ENCODE data around the gene CUEDC1.

CUEDC1 gene

GRCh38 chr17:57929386-57929785 is 25.8 kb downstream of the CUEDC1 start:
- Histone ChIP-seq H3K79me2 (ENCODE audit: low read length) (no peaks in the 10 kb centered on the region), H3K9me3 (replicated peaks; ENCODE audit: insufficient read depth, low read length) (no peaks in the 10 kb centered on the region), H3K9me2 (replicated peaks; ENCODE audit: insufficient read depth, low read length) (no peaks in the 10 kb centered on the region), H3K27me3 (replicated peaks; ENCODE audit: insufficient read depth, low read length) (peaks cover 28% of the 10 kb centered on the region), H4K20me1 (ENCODE audit: insufficient read depth, low read length) (no peaks in the 10 kb centered on the region), H3F3A (ENCODE audit: insufficient read depth, low read length) (no peaks in the 10 kb centered on the region), H3K9ac (ENCODE audit: low read length) (no peak overlapping the region), H3K27ac (ENCODE audit: low read length) (no peak overlapping the region), H2AFZ (ENCODE audit: low read length) (no peak overlapping the region), H3K4me3 (ENCODE audit: low read length) (no peak overlapping the region), H3K36me3 (replicated peaks; ENCODE audit: insufficient read depth, low read length) (no peaks in the 10 kb centered on the region), H3K4me1 (ENCODE audit: low read length) (no peaks in the 10 kb centered on the region), H3K4me2 (ENCODE audit: low read depth, low read length) (no peak overlapping the region)
- no peak for DNase-seq
- TF ChIP-seq, protein P1, sequence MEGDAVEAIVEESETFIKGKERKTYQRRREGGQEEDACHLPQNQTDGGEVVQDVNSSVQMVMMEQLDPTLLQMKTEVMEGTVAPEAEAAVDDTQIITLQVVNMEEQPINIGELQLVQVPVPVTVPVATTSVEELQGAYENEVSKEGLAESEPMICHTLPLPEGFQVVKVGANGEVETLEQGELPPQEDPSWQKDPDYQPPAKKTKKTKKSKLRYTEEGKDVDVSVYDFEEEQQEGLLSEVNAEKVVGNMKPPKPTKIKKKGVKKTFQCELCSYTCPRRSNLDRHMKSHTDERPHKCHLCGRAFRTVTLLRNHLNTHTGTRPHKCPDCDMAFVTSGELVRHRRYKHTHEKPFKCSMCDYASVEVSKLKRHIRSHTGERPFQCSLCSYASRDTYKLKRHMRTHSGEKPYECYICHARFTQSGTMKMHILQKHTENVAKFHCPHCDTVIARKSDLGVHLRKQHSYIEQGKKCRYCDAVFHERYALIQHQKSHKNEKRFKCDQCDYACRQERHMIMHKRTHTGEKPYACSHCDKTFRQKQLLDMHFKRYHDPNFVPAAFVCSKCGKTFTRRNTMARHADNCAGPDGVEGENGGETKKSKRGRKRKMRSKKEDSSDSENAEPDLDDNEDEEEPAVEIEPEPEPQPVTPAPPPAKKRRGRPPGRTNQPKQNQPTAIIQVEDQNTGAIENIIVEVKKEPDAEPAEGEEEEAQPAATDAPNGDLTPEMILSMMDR (IDR thresholded peaks at IDR 0.05; ENCODE audit: low read length), result no peak
- no peak for TF ChIP-seq EZH2 (optimal IDR thresholded peaks at IDR 0.05; ENCODE audit: low read depth, low read length)
- TF ChIP-seq EZH2phosphoT487 (IDR thresholded peaks at IDR 0.05; ENCODE audit: low read length), result no peak

DNA sequence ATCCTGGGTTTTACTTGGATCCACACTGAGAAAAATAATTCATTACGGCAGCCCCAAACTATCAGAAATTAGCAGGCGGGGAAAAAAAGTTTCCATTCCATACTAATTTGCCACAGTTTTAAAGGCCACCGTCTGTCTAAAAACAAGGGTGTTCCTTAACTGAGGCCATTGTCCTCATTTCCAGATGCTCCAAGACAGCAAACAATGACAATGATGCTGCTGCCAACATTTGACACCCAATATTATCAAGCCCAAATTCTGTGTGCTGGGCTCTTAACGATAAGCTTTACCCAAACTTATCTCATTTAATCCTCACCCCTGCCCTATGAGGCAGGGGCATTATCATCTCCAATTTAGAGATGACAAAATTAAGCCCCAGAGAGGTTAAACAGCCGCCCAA is 26.3 kb downstream of the CUEDC1 start:
- peaks cover 28% of the 10 kb centered on the region for H3K27me3 ChIP-seq (replicated peaks; ENCODE audit: insufficient read depth, low read length)
- H3K4me1 ChIP-seq (ENCODE audit: low read length), result no peaks in the 10 kb centered on the region
- TF ChIP-seq EZH2 (optimal IDR thresholded peaks at IDR 0.05; ENCODE audit: low read depth, low read length), result no peak
- no peak for TF ChIP-seq EZH2phosphoT487 (IDR thresholded peaks at IDR 0.05; ENCODE audit: low read length)
- TF ChIP-seq, protein P1 (IDR thresholded peaks at IDR 0.05; ENCODE audit: low read length), result no peak
- H3K9me2 ChIP-seq (replicated peaks; ENCODE audit: insufficient read depth, low read length), result no peaks in the 10 kb centered on the region
- no peaks in the 10 kb centered on the region for H3F3A ChIP-seq (ENCODE audit: insufficient read depth, low read length)
- no peaks in the 10 kb centered on the region for H4K20me1 ChIP-seq (ENCODE audit: insufficient read depth, low read length)
- no peak overlapping the region for H3K27ac ChIP-seq (ENCODE audit: low read length)
- no peak overlapping the region for H2AFZ ChIP-seq (ENCODE audit: low read length)
- H3K9me3 ChIP-seq (replicated peaks; ENCODE audit: insufficient read depth, low read length), result no peaks in the 10 kb centered on the region
- no peaks in the 10 kb centered on the region for H3K79me2 ChIP-seq (ENCODE audit: low read length)
- no peak overlapping the region for H3K4me3 ChIP-seq (ENCODE audit: low read length)
- no peak overlapping the region for H3K4me2 ChIP-seq (ENCODE audit: low read depth, low read length)
- no peaks in the 10 kb centered on the region for H3K36me3 ChIP-seq (replicated peaks; ENCODE audit: insufficient read depth, low read length)
- H3K9ac ChIP-seq (ENCODE audit: low read length), result no peak overlapping the region
- DNase-seq, result no peak

GRCh38 chr17:57927048-57927723 is 28.0 kb downstream of the CUEDC1 start:
- Histone ChIP-seq H2AFZ (ENCODE audit: low read length) (no peak overlapping the region), H3K9me2 (replicated peaks; ENCODE audit: insufficient read depth, low read length) (no peaks in the 10 kb centered on the region), H3K27me3 (replicated peaks; ENCODE audit: insufficient read depth, low read length) (peaks cover 28% of the 10 kb centered on the region), H3K4me3 (ENCODE audit: low read length) (no peak overlapping the region), H3K36me3 (replicated peaks; ENCODE audit: insufficient read depth, low read length) (no peaks in the 10 kb centered on the region), H3K79me2 (ENCODE audit: low read length) (no peaks in the 10 kb centered on the region), H3F3A (ENCODE audit: insufficient read depth, low read length) (no peaks in the 10 kb centered on the region), H3K27ac (ENCODE audit: low read length) (no peak overlapping the region), H3K4me2 (ENCODE audit: low read depth, low read length) (no peak overlapping the region), H4K20me1 (ENCODE audit: insufficient read depth, low read length) (no peaks in the 10 kb centered on the region), H3K9ac (ENCODE audit: low read length) (no peak overlapping the region), H3K4me1 (ENCODE audit: low read length) (no peaks in the 10 kb centered on the region), H3K9me3 (replicated peaks; ENCODE audit: insufficient read depth, low read length) (no peaks in the 10 kb centered on the region)
- TF ChIP-seq, protein P1 (IDR thresholded peaks at IDR 0.05; ENCODE audit: low read length), result no peak
- TF ChIP-seq EZH2 (optimal IDR thresholded peaks at IDR 0.05; ENCODE audit: low read depth, low read length), result no peak
- TF ChIP-seq EZH2phosphoT487 (IDR thresholded peaks at IDR 0.05; ENCODE audit: low read length), result no peak
- DNase-seq, result no peak

Data from MM.1S (cell line).